NCI-H128 (cell line): Measurements from ENCODE around the gene GMDS.
A peak's percentile ranks its signal among the peaks of the same experiment; 100 is the strongest.

Source experiments
- DNase-seq: peaks from one replicate; lab custom pipeline; 2025; ENCODE audit not compliant: unreplicated experiment; lab: John Stamatoyannopoulos, UW

Gene GMDS

DNA sequence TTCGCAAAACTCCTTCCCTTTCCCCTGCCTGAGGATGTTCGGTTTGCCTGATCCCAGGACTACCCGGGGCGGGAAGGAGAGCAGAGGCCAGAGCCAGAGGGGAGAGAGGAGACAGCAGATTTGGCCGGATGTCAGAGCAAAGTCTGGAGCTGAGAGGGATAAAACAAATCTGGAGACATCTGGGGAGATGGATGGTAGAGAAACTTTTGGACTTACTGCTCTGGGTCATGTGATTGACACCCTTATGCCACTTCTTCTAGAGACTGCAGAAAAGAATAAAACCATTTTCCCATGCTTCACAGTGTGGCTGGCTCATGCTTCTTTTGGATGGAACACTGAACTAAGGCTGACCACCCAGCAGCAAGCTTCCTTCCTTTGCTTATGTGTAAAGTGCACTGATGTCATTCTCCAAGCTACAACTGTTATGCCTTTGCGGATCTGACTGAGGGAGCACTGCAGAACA, 461.0 kb downstream of the GMDS start:
- no peak for DNase-seq

DNA sequence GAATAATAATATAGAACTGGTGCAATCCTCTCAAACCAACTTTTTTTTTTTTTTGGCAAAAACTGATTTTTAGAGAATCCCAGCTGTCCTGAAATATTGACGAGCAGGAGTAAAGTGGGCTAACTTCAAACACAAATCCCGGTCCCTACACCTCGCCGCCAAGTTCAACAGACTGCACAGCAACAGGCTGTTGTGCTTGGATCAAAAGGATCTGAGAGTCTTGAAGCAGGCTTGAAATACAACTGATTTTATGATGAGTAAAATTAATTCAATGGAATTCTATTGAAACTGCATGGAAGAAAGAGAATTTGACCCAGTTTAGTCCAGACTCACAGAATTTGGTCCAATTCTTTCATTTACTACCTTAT, 463.6 kb downstream of the GMDS start:
- DNase-seq: no peak

DNA sequence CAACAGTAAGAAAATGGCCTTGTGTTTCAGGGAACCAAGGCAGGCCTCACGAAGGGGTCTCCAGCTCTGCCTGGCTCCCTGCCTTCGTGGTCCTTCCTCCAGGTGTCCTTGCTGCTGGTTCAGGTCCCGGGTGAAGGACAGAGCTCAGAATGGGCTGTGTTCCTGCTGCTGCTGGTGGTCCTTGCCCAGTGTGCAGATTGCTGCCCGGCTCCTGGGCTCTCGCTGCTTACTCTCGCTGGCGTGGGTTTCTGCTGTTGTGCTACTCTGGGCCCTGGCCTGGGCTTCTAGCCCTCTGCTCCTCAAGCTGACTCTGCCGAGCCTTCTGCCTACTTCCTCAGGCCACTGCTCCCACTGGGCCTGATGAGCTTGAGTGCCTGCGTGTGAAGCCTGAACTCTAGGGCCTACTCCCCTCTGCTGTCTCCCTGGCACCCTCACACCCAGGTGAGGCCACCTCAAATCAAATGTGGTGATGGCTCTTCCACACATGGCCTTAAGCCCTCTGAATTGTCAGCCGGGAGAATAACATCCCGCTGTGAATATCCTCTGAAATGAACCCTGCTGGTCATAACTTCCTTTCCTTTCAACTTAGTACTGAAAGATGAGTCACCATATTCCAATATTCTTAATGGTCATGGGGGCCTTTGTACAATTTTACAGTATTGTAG, 464.1 kb downstream of the GMDS start:
- no peak for DNase-seq

DNA sequence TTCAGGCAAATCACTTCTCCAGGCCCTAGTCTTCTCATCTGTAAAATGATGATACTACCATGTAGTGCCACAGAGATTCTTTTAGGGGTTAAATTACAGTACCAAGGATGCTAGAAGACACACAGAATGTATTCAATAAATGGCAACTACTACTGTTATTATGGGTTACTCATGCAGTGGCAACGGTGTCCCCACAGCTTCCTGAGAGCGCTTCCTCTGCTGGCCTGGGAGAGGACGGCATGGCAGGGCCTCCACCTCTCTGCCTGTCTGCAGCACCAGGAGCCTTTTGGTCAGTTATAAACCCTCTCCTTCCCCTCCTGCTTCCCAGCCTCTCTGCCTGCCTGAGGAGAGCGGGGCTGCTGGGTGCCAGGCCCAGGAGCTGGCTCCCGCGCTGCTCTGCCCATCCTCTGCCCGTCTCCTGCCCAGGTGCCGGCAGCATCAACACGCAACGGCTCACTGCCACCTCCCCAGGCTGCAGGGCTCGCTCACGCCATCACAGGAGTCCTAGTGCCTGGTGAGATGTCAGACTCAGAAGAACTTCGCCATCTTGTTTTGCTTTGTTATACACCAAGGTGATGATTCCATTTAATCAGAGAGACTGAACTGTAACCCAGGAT, 465.0 kb downstream of the GMDS start:
- DNase-seq: no peak

DNA sequence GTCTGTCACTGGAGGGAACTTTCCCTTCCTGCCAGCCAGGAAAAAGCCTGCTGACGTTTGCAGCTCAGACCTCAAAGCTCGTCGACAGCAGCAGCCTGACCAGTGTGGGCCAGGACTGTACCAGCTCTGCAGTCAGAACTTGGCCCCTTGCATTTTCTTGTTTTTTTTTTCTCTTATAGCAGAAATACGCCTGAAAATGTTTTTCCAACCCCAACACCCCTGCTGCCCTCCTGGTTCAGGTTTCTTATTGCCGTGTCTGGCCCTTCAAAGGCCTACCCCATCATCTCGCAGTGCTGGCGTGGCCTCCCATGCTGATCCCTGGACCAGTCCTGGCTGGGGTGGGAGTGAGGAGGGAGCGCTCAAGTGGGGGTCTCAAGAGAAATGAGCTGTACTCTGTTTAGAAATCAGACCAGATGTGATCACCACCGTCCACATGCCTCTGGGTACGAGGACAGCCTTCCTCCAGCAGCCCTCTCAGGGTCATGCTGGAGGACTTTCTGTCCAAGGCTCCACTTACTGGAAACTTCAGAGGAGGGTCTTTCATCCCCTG, 466.6 kb downstream of the GMDS start:
- no peak for DNase-seq

DNA sequence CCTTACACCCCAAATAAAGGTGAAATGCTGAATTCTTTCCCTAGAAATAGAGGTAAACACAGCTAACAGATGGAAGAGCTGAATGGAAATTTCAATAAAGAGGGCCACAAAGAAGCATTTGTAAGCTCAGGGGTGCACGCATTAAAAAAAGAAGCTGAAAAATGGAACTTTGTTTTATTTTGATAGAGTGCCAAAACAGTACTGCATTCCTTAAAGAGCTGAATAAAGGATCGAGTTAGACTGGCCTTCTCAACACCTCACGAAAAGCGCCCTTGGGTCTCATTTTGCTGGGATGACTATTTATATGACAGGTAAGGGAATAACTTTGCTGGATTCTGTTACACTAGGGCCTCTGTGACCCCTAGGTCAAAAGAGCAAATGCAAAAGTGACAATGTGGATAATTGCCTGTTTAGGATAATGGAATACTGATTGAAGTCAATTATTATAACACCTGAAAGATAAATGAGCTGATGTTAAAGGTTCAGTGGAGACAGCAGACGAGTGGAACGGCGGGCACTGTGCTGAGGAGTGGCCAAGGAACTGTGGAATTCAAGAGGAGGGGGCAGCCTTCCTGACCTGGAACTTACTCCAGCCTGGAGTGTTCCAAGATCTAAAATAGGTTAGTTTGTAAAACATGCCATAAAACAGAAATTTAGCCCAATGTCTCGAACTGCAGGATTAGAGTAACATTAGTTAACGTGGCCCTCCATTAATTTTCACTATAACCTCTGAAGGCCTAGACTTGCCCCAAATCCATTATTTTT, 467.3 kb downstream of the GMDS start:
- no peak for DNase-seq

DNA sequence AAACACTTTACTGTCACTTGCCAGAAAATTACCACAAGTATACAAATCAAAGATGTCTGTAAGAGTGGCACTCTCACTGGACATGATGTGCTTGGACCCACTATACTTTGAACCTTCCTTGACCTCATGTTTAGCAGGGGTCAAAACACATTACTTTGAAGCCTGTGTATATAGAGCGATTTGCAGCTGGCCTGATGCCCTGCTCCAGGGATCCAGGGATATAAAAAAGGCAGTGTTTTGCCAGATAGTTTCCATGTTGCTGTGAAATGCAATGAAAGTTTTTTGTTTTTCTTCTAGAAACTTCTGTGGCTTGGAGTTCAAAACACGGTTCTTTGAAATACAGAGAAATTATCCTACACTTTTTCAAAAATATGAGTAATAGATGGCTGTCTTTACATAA, 470.0 kb downstream of the GMDS start:
- no peak for DNase-seq

DNA sequence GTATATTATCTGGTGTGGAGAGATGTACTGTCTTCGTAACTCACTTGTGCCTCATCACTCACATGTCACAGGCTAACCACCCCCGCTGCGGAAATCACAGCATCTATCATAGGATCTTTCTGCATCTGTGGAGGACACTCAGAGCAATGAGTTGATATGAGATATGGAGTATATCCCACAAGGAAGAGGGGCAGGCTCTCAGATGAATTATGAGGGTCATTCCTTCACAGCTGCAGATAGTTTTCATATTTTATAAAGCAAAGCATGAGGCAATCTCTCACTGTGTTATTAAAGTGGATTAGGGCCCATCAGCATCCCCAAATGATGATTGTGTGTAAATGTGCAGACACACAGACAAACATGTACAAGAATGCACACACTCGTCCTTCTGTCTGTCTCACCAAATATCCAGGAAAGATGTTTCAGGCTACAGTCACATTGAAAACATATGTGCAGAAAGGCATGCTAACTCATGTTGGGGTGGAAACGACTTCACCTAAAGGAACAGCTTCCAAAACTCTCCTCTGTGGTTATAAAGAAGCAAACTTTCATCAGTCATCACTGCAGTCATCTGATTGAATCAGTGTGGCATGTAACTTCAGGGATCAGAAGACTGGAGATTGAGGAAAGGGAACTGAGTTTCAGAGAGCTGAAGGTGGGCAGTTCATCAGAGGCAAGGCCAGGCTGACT, 471.0 kb downstream of the GMDS start:
- no peak for DNase-seq

DNA sequence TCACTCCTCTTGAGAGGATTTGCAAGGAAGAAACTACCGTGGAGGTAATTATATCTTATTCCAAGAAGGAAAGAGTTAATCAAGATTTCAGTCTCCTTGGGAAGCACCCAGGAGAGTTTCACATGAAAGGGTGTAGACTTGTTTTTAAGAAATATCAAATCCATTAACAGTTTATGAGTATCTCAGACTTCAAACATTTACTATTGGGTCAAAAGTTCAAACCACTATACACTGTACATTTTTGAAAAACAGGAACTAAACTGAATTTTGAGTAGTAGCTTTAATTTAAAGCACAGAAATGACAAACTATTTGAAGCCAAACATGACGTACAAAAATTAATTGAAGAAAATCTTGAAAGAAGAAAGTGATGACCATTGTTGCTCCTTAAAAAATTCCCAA, 471.7 kb downstream of the GMDS start:
- no peak for DNase-seq

DNA sequence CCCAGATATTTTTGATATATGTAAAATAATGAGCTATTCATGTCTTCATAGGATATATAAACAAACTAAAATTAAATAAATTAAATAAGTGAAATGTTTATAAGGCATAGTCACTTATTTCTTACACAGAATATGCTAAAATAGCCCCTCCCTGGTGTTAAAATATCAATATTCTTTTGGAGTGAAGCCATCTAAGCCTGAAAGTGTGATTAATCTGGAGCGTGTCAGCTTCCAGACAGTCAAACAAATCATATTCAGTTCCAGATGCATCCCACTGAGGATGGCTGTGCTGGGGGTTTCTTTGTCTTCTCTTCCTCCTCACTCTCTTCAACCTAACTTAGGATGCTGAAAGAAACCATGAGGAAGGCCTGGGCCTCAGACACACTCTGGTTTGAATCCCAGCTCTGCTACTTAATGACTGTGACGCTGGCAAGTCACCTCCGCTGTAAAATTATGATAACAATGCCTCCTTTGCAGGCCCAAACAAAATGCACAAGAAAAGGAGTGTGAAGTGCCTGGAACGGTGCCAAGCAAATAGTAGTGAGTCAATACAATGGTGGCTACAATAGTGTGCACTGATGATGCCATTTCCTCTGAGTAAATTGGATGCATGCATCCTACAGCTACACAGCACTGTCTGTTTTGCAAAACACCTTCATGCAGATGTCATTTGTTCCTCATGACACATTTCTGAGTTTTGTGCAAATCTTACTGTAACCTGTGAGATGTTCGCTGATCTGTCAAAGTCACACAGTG, 474.3 kb downstream of the GMDS start:
- DNase-seq: peak; percentile 50

DNA sequence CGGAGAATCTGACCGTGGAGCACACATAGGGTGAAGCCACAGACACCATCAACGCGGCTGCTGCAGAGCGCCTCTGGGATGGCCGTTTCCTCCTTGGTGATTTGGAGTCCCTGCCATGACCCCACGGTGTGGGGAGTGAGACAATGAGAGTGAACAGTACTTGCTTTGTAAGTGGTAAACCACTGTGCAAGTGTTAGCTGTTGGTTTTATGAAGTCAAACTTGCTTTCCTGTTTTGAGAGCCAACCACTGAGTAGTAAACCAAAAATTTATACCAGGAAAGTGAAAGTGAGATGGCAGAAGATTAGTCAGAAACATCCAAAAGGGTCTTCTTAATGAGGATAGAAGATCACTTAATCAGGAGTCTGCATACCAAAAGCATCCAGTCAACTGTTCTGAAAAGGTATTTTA, 475.0 kb downstream of the GMDS start:
- no peak for DNase-seq

DNA sequence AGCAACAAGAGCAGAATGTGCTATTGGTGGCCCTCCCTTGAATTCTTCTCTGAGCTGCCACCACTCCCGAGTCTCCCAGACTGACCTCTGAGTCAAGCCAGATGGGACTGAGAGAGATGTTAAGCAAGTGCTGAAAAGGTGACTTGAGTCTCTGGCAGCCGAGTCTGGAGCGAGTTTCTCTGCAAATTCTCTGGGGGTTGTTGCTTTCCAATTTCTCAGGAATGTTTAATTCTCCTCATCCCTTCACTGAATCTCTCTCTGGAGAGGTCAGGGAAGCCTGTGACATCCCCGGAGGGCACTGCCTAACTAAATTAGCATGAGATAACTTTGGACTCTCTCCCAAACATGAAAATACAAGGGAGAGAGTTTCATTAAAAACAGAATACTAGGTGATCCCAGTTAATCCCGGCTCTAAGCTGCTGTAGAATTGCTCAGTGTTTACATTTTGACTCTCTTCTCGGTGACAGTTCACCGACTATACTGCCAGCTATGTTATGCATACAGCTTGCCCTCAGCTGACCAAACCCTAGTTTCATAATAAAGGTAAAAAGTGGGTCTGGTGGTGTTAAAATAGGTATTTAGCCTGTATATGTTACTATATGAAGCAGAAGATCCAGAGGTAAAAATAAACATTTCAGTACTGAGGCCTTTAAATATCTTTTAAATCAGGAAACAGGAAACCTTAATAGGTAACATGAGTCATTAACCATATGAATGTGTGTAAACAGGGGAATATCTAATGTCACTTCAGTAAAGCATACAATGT, 477.7 kb downstream of the GMDS start:
- DNase-seq: no peak

DNA sequence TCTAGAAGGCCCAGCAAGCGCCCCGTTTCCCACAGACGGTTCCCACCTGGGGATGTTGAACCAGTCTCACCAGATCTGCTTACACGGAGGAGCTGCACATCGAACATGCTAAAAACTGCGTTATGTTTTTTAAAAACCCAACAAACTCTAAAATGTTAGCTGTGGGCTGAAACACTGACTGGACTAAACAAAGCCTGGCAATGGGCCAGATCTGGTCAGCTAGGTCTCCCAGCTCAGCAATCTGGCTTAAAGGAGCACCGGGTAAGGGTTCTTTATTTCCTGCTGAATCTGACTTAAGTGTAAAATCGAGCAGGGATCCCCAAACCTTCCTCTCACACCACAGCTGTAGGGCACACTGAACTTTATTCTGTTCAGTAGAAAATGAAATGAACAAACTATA, 478.8 kb downstream of the GMDS start:
- DNase-seq: no peak

DNA sequence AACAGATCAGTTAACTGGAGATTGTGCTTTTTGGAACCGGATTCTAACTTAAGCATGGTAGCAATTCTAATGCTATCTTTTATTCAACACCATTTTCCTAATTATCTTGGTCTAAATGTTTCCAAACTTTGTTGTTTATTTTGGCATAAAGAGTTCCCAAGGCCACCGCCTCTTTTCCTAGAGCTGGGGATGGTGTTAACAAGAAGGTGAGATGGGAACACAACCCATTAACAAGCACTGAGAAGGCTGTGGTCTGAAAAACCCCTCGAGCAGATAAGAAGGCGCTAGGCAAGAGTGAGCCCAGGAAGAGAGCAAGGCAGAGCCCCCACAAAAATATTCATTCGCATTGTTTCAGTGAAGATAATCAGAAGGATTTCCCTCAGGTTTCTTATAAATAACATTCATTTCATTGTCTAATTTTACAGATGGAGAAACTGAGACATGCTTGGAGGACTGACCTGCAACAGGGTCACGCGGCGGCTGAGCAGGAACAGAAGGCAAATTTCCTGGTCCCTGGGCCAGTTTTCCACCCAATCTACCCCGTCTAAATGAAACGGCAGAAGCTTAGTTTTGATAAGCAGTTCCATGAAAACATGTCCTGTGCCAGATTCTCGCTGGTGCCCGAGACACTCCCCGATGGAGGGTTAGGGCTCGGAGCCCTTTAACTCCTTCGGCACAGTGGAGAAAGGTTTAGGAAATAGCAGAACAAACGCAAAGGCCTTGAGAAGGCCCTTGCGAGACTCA, 480.1 kb downstream of the GMDS start:
- DNase-seq: no peak

DNA sequence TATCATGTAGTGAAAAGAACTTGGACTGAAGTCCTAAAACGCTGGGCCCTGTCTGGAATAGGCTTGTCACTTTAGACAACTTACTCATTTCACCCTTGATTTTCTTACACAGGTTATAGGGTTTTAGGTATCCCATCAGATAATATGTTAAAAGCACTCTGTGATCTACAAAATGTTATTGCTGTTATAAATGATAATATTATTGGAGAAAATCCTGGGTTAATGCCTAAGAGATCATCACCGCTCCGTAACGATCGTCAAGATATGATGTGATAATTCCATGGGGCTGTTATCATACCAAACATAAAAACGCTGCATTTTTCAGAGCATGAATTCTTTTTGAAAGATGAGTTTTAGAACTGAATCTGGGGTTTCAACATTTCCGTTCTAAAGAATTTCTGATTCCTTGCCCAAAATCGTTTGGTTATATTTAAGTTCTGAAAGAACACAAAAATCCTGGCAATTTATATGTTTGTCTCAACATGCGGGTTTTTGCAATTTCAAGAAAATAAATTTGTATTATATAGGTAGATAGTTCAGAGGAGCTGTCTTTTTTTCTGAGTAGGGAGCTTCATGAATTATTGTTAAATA, 480.9 kb downstream of the GMDS start:
- no peak for DNase-seq

DNA sequence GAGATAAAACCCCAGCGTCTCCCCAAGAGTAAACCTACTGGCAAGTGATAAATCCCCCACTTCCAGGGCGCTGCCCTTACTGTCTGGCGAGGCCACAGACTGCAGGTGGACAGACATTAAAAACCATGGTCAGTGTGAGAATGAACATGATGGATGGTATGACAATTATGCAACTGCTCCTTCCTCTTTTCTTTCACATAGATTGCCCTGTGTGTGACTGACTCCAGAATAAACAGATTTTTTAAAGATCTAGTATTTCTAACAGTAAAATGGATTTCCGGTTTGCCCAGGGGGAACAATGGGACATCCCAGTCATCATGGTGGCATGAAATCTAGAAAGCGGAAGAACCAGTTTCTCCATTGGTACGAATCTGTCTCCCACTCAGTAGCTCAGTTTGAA, 482.0 kb downstream of the GMDS start:
- no peak for DNase-seq

DNA sequence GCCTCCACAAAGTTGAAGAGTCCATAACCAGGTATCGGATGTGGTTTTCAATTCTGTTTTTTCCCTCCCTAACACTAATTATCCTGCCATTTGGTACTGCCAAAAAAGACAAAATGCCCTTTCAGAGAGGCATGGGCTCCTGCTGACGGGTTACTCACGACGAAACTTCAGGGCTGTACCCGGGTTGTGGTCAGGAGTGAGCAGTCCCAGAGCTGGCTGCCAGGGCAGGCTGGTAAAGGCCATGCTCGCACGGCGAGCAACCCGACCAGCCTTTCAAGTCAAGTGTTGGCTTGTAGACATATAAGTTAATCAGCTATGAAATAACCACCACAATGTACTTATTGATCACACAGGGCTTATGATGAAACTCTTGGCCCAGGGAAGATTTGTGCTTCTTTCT, 483.2 kb downstream of the GMDS start:
- no peak for DNase-seq

DNA sequence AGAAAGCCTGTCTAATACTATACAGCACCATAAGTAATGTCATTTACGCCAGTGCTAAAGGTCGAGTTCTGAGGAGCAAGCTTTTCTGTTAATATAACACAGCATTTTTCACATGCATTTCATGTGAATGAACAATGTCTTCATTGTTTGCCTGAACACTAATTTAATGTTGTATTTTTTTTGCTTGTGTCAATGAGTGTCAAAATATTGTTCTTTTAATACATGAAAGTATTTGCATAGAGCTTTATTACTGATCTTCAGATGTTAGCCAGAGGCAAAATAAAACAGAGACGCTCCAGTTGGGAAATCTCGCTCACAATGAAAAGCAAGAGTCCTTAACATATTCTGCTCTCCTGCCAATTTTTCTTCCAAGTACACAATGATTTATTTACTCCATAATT, 483.9 kb downstream of the GMDS start:
- DNase-seq: no peak

DNA sequence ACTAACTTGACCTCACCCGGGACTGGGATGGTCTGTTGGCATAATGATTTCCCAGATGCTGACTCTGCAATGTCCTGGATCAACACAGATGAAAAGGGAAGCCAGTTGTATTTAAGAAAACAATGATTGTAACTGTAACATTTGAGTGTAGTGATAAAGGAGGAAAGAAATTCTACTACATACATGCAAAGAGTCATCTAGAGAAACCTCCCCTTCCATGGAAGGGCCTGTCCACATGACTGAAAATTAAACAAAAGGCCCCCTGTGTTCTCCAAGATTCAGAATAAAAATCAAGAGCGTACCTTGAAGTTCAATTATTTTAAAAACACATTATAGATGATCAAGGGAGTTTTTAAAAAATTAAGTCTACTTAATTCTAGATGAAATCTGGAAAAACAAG, 484.5 kb downstream of the GMDS start:
- DNase-seq: no peak
